ENCODE data around the gene UTF1.

Gene UTF1

DNA sequence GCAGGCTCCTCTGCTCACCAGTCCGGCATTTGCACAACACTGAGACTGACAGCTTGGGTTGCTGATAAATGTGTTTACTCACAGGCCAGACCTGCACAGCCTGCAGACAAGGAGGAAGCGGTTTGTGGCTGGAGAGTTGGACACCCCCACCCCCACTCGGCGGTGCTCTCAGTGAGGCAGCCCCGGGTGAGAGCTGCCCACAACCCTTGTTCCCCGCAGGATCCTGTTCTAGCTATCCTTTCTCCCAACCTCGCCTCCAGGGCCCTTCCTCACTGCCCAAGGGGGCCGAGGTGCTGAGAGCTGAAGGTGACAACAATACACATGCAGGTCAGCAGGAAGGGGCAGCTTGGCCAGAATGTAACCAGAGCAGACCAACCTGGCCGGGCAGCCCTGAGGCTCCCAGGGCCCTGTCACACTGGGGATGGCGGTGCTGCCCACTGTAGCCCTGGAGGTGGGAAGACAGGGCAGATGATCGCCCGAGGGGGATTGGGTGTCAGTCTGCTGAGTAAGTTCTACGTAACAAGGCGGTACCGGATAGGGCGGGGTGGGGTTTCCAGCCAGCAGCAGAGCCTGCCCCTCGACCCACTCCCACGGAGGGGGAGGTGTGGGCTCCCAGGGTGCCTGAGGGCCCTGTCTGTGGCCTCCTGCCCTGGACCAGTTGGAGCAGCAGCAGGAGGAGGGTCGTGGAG is 48.7 kb downstream of the UTF1 start:
- peak in 1 of 3 donors; percentile 23 for DNase-seq (ENCODE audit: low read depth in 3 of 3)

- no peak for DNase-seq (ENCODE audit: low read depth in 3 of 3)
Observed at GRCh38 chr10:133279326-133280226, 49.6 kb downstream of the UTF1 start.

- no peak for DNase-seq (ENCODE audit: low read depth in 3 of 3)
Observed at GRCh38 chr10:133280391-133281059, 50.5 kb downstream of the UTF1 start.

GRCh38 chr10:133281084-133281483 is 51.1 kb downstream of the UTF1 start:
- no peak for DNase-seq (ENCODE audit: low read depth in 3 of 3)
